H1 (cell line): Measurements from ENCODE around the gene MELK. TPM values are rescaled to one million over a fixed set of nuclear protein-coding genes. Genes with fewer than 3 reads are reported as not detected.
"Not testable (repeated sequence)": the region's sequence is repeated elsewhere in the genome, so short reads cannot be mapped to it uniquely, and the experiment has no call there.

Experiments used
- CTCF ChIA-PET: fragments of 300-600 bp; sonication (Branson Sonifier 250); formaldehyde crosslinking; loops from one replicate; lab custom pipeline; 2021; ENCODE audit not compliant: partially characterized antibody; lab: Charles Lee
- POLR2A ChIA-PET: fragments of 300-600 bp; sonication (Branson Sonifier 250); formaldehyde crosslinking; loops from one replicate; lab custom pipeline; 2021; ENCODE audit warnings: inconsistent platforms; ENCODE audit not compliant: partially characterized antibody; lab: Charles Lee
- DNase-seq, 2 experiments: peaks; one replicate each; pipeline versions ENCODE4 v3.0.0 to v3.0.0-alpha.2; 2010 to 2022; ENCODE audit warnings: low spot score in 2 of 2, low read depth in 1 of 2, mixed read lengths in 1 of 2
- FAIRE-seq: peaks from 2 replicates; lab custom pipeline; 2011; peaks lifted over from hg19 to GRCh38; lab: Jason Lieb, UNC
- H2AFZ ChIP-seq: 2 replicates; pipeline ENCODE4 v1.8.1; 2012; ENCODE audit warnings: low read length, inconsistent platforms
- H2AK5ac ChIP-seq: 2 replicates; pipeline ENCODE4 v1.6.1; 2013; ENCODE audit warnings: low read depth, low read length
- H2BK120ac ChIP-seq: replicated peaks from 2 replicates; pipeline ENCODE3; 2013; ENCODE audit warnings: low read depth, low read length, inconsistent platforms
- H2BK12ac ChIP-seq: 2 replicates; pipeline ENCODE4 v1.6.1; 2013; ENCODE audit warnings: low read depth, low read length
- H2BK15ac ChIP-seq: 2 replicates; pipeline ENCODE4 v1.6.1; 2013; ENCODE audit warnings: low read length
- H2BK20ac ChIP-seq: 2 replicates; pipeline ENCODE4 v1.6.1; 2013; ENCODE audit warnings: low read length
- H2BK5ac ChIP-seq: 2 replicates; pipeline ENCODE4 v1.6.1; 2013; ENCODE audit warnings: low read depth, low read length
- H3K14ac ChIP-seq: 2 replicates; pipeline ENCODE4 v1.6.1; 2013; ENCODE audit warnings: inconsistent platforms; ENCODE audit not compliant: insufficient read length
- H3K18ac ChIP-seq: 2 replicates; pipeline ENCODE4 v1.6.1; 2013; ENCODE audit warnings: low read length; ENCODE audit errors: extremely low read depth
- H3K23ac ChIP-seq: 2 replicates; pipeline ENCODE4 v1.6.1; 2013; ENCODE audit warnings: inconsistent platforms; ENCODE audit not compliant: insufficient read length
- H3K23me2 ChIP-seq: 2 replicates; pipeline ENCODE4 v1.6.1; 2013; ENCODE audit warnings: low read depth, low read length
- H3K27ac ChIP-seq: 2 replicates; pipeline ENCODE4 v1.6.1; 2011; ENCODE audit warnings: low read depth, low read length, inconsistent platforms
- H3K27me3 ChIP-seq, 4 experiments: replicated peaks in 1 of 4; 1 replicate in 1 of 4; 2 replicates in 3 of 4; pipeline versions ENCODE4 v1.6.1 to v1.8.1; 2011 to 2013; ENCODE audit warnings: low read length in 3 of 4, mild to moderate bottlenecking in 3 of 4, inconsistent platforms in 2 of 4, mixed read lengths in 2 of 4, moderate library complexity in 1 of 4; ENCODE audit not compliant: control insufficient read depth in 3 of 4, insufficient read depth in 3 of 4; ENCODE audit errors: extremely low read depth in 1 of 4
- H3K36me3 ChIP-seq, 4 experiments: 2 replicates each; pipeline versions ENCODE4 v1.6.1 to v1.8.1; 2011 to 2013; ENCODE audit warnings: mild to moderate bottlenecking in 4 of 4, low read length in 3 of 4, moderate library complexity in 2 of 4, control low read depth in 1 of 4, inconsistent platforms in 1 of 4; ENCODE audit not compliant: insufficient read depth in 4 of 4, control insufficient read depth in 2 of 4
- H3K4ac ChIP-seq: replicated peaks from 2 replicates; pipeline ENCODE3; 2013; ENCODE audit warnings: low read length, low read depth, mixed read lengths, inconsistent platforms; ENCODE audit not compliant: insufficient read length
- H3K4me1 ChIP-seq, 4 experiments: replicated peaks in 1 of 4; 1 replicate in 1 of 4; 2 replicates in 3 of 4; pipeline versions ENCODE4 v1.6.1 to v1.8.1; 2011 to 2013; ENCODE audit warnings: low read length in 3 of 4, inconsistent platforms in 2 of 4, mixed read lengths in 1 of 4; ENCODE audit not compliant: insufficient read depth in 4 of 4, control insufficient read depth in 3 of 4
- H3K4me2 ChIP-seq, 2 experiments: 2 replicates each; pipeline versions ENCODE4 v1.6.1 to v1.8.1; 2011 to 2013; ENCODE audit warnings: low read depth in 2 of 2, low read length in 2 of 2, control low read depth in 1 of 2, inconsistent platforms in 1 of 2, mild to moderate bottlenecking in 1 of 2; ENCODE audit not compliant: insufficient read depth in 1 of 2
- H3K4me3 ChIP-seq, 4 experiments: fragments of 200-600, 300-600 bp in 1 of 4; sonication (generic), shearing (Covaris generic), sonication (Bioruptor Twin) in 1 of 4; 2 replicates each; pipeline versions ENCODE4 v1.5.1 to v1.8.1; 2011 to 2016; ENCODE audit warnings: low read length in 4 of 4, low read depth in 3 of 4, control low read depth in 2 of 4, inconsistent platforms in 2 of 4, mild to moderate bottlenecking in 2 of 4, mixed read lengths in 1 of 4, moderate library complexity in 1 of 4; ENCODE audit not compliant: insufficient read depth in 2 of 4; ENCODE audit errors: extremely low read depth in 1 of 4
- H3K56ac ChIP-seq: replicated peaks from 2 replicates; pipeline ENCODE3; 2013; ENCODE audit warnings: low read depth, mild to moderate bottlenecking, mixed read lengths, low read length, inconsistent platforms; ENCODE audit not compliant: insufficient read length
- H3K79me1 ChIP-seq: 2 replicates; pipeline ENCODE4 v1.6.1; 2013; ENCODE audit warnings: low read depth, low read length, control low read depth
- H3K79me2 ChIP-seq, 2 experiments: 2 replicates each; pipeline versions ENCODE4 v1.6.1 to v1.8.1; 2012 to 2013; ENCODE audit warnings: low read length in 2 of 2, mild to moderate bottlenecking in 2 of 2, inconsistent platforms in 1 of 2; ENCODE audit not compliant: insufficient read depth in 2 of 2, control insufficient read depth in 1 of 2
- H3K9ac ChIP-seq, 4 experiments: replicated peaks in 1 of 4; 1 replicate in 1 of 4; 2 replicates in 3 of 4; pipeline versions ENCODE4 v1.6.1 to v1.8.1; 2011 to 2013; ENCODE audit warnings: low read depth in 3 of 4, low read length in 3 of 4, control low read depth in 2 of 4, mild to moderate bottlenecking in 2 of 4, moderate library complexity in 2 of 4, inconsistent platforms in 1 of 4; ENCODE audit errors: extremely low read depth in 1 of 4
- H3K9me3 ChIP-seq, 2 experiments: 2 replicates each; pipeline versions ENCODE4 v1.6.1 to v1.8.1; 2012 to 2013; ENCODE audit warnings: mild to moderate bottlenecking in 2 of 2, moderate library complexity in 2 of 2, control low read depth in 1 of 2, inconsistent platforms in 1 of 2, low read depth in 1 of 2, low read length in 1 of 2, mixed read lengths in 1 of 2; ENCODE audit not compliant: insufficient read depth in 2 of 2
- H4K20me1 ChIP-seq, 2 experiments: replicated peaks in 1 of 2; 2 replicates each; pipeline versions ENCODE3 to v1.8.1; 2011 to 2013; ENCODE audit warnings: inconsistent platforms in 2 of 2, low read length in 2 of 2, mild to moderate bottlenecking in 1 of 2; ENCODE audit not compliant: insufficient read depth in 2 of 2, control insufficient read depth in 1 of 2
- H4K5ac ChIP-seq: 2 replicates; pipeline ENCODE4 v1.6.1; 2013; ENCODE audit warnings: low read length, low read depth, mixed read lengths, inconsistent platforms; ENCODE audit not compliant: insufficient read length
- H4K8ac ChIP-seq: 2 replicates; pipeline ENCODE4 v1.8.0; 2013; ENCODE audit warnings: mild to moderate bottlenecking, moderate library complexity, low read length, inconsistent platforms; ENCODE audit not compliant: insufficient read depth; ENCODE audit errors: extremely low read depth
- H4K91ac ChIP-seq: replicated peaks from 2 replicates; pipeline ENCODE3; 2013; ENCODE audit warnings: low read length, mixed read lengths, inconsistent platforms; ENCODE audit not compliant: insufficient read length
- BACH1 ChIP-seq: IDR thresholded peaks from 2 replicates; pipeline ENCODE4 v1.6.1; 2012; ENCODE audit warnings: low read length, improper control_type of control experiment
- MAFK ChIP-seq: IDR thresholded peaks from 2 replicates; pipeline ENCODE4 v1.6.1; 2012; ENCODE audit warnings: low read depth, mild to moderate bottlenecking, improper control_type of control experiment, low read length
- WGBS, 2 experiments: shearing (Covaris generic) in 1 of 2; methylation state at CpG; one replicate each; pipeline versions ENCODE4 v1.1.6 to v1.1.7; 2013 to 2015; ENCODE audit warnings: low lambda C conversion rate in 2 of 2, mixed read lengths in 2 of 2, inconsistent platforms in 1 of 2, low coverage in 1 of 2, missing lambda C conversion rate in 1 of 2; ENCODE audit not compliant: insufficient replicate concordance in 2 of 2, insufficient coverage in 1 of 2, insufficient read length in 1 of 2; ENCODE audit errors: extremely low coverage in 1 of 2, missing lambda C conversion rate in 1 of 2; 5-methylcytosine and 5-hydroxymethylcytosine counted together
- polyA plus RNA-seq, 7 experiments: library from polyadenylated mRNA; depleted of rRNA in 3 of 7; stranded (reverse) in 5 of 7; unstranded in 2 of 7; fragments of >200 nt in 5 of 7; fragments of 200-250 nt in 2 of 7; gene quantifications; 1 replicate in 5 of 7; 2 replicates in 1 of 7; 4 replicates in 1 of 7; pipeline versions ENCODE4 v1.2.1 to v1.2.3, GENCODE V29; 2011 to 2013; ENCODE audit warnings: missing spikeins in 2 of 7, mixed read lengths in 2 of 7
- total RNA-seq: library from RNA; stranded (reverse); fragmentation: NEBNext Ultra II Directional; extraction: Animal tissue kit (Norgen Biotek cat#: 25700); gene quantifications from 2 replicates; pipeline ENCODE4 v1.2.1, GENCODE V29; 2021

The MELK gene
- total and polyA plus RNA-seq, 2 of the 8 experiments (the other 6 are each of a cell fraction or from before 2014, with no cell fraction given), result 26.2 to 53.1 TPM

DNA sequence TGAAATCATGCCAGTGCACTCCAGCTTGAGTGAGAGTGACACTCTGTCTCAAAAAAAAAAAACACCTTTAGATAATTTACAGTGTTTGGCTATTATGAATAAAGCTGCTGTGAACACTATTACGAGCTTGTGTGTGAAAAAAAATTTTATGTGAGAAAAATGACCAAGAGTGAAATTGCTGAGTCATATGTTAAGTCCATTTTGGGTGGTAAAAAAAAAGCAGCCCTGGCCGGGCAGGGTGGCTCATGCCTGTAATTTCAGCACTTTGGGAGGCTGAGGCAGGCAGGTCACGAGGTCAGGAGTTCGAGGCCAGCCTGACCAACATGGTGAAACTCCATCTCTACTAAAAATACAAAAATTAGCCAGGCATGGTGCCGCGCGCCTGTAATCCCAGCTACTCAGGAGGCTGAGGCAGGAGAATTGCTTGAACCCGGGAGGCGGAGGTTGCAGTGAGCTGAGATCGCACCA, 22.0 kb upstream of the MELK start:
- TF ChIP-seq BACH1 (peak; percentile 85), MAFK (peak; percentile 51; the same call in 1 of the 2 replicates)
- not testable (repeated sequence) for H2BK20ac ChIP-seq, H3K14ac ChIP-seq, H3K27ac ChIP-seq, H3K23ac ChIP-seq, H3K4ac ChIP-seq, H2AK5ac ChIP-seq, H4K5ac ChIP-seq, H2BK5ac ChIP-seq, H3K56ac ChIP-seq, H3K23me2 ChIP-seq, H3K4me3 ChIP-seq, H3K18ac ChIP-seq, H3K9ac ChIP-seq, H4K91ac ChIP-seq, H3K4me2 ChIP-seq, H3K4me1 ChIP-seq, H3K79me2 ChIP-seq, H3K9me3 ChIP-seq, FAIRE-seq, H3K36me3 ChIP-seq, H3K79me1 ChIP-seq, H2BK12ac ChIP-seq, H2BK120ac ChIP-seq, H4K8ac ChIP-seq, H2BK15ac ChIP-seq, DNase-seq, H4K20me1 ChIP-seq, H2AFZ ChIP-seq, H3K27me3 ChIP-seq
- ChIA-PET CTCF (interaction anchor here (0.7 to 1.0 kb wide), 3 partner anchors 72 to 143 kb away, joined by 3 to 5 read pairs (median 3); no protein-coding TSS in a partner anchor), POLR2A (interaction anchor here (0.9 kb wide), 1 partner anchor 149 kb away, joined by 3 read pairs; no protein-coding TSS in a partner anchor)
- 90% methylated on average over 10 of the region's 10 CpGs; no CpG with 5 or more reads in 1 of the 2 experiments for WGBS, 2 experiments
